Hepatic stellate cell (primary cell): Measurements from ENCODE around the gene RRP7A.
"Not testable (repeated sequence)": the region's sequence is repeated elsewhere in the genome, so short reads cannot be mapped to it uniquely, and the experiment has no call there.

ENCODE experiments used
- DNase-seq: peaks from one replicate; pipeline ENCODE4 v3.0.0; 2011; ENCODE audit warnings: low spot score

RRP7A gene

GRCh38 chr22:42519525-42520401 is at the start of gene RRP7A:
Gene RRP7A (minus strand): TSS chr22:42519796. CDS start chr22:42519786, 10 bp downstream.
- peak; percentile 73 for DNase-seq

GRCh38 chr22:42567950-42568349 is 48.4 kb upstream of the RRP7A start:
- DNase-seq: not testable (repeated sequence)

GRCh38 chr22:42565956-42566355 is 46.4 kb upstream of the RRP7A start:
- no peak for DNase-seq

- no peak for DNase-seq
These were observed 45.1 kb upstream of the RRP7A start for GRCh38 chr22:42564699-42565098.

GRCh38 chr22:42563943-42564342 is 44.3 kb upstream of the RRP7A start:
- not testable (repeated sequence) for DNase-seq

GRCh38 chr22:42562684-42563083 is 43.1 kb upstream of the RRP7A start:
- no peak for DNase-seq

- no peak for DNase-seq
These were observed 42.7 kb upstream of the RRP7A start for GRCh38 chr22:42562279-42562678.

GRCh38 chr22:42561856-42562255 is 42.3 kb upstream of the RRP7A start:
- no peak for DNase-seq

GRCh38 chr22:42560781-42561180 is 41.2 kb upstream of the RRP7A start:
- no peak for DNase-seq

GRCh38 chr22:42560381-42560780 is 40.8 kb upstream of the RRP7A start:
- DNase-seq: no peak

- DNase-seq: peak; percentile 90
These were observed 34.1 kb upstream of the RRP7A start, which contains the start of gene SERHL2 for GRCh38 chr22:42553475-42554361. Gene SERHL2 (plus strand): TSS chr22:42553956. CDS start chr22:42554021, 65 bp downstream.

GRCh38 chr22:42552294-42552647 is 32.7 kb upstream of the RRP7A start:
- DNase-seq: not testable (repeated sequence)

- DNase-seq: no peak
These were observed 29.9 kb upstream of the RRP7A start for GRCh38 chr22:42549331-42550060.

- DNase-seq: no peak
These were observed 29.2 kb upstream of the RRP7A start for GRCh38 chr22:42548597-42549330.

GRCh38 chr22:42548126-42548525 is 28.5 kb upstream of the RRP7A start:
- not testable (repeated sequence) for DNase-seq

- DNase-seq: no peak
These were observed 28.0 kb upstream of the RRP7A start for GRCh38 chr22:42547562-42547961.

GRCh38 chr22:42544686-42545085 is 25.1 kb upstream of the RRP7A start:
- no peak for DNase-seq

GRCh38 chr22:42539236-42539771 is 19.7 kb upstream of the RRP7A start:
- DNase-seq: not testable (repeated sequence)

- DNase-seq: not testable (repeated sequence)
These were observed 17.7 kb upstream of the RRP7A start for GRCh38 chr22:42537199-42537831.

- not testable (repeated sequence) for DNase-seq
These were observed 17.0 kb upstream of the RRP7A start for GRCh38 chr22:42536634-42537033.

GRCh38 chr22:42536166-42536565 is 16.6 kb upstream of the RRP7A start:
- no peak for DNase-seq
